Erythroblast (primary cell): ENCODE data around the gene CASP3.

ENCODE experiments used
- GATA1 ChIP-seq: IDR thresholded peaks from 2 replicates; pipeline ENCODE4 v1.6.1; 2011; ENCODE audit warnings: low read depth, mild to moderate bottlenecking, control low read depth, low read length, moderate library complexity
- POLR2A ChIP-seq: IDR thresholded peaks from 2 replicates; pipeline ENCODE4 v1.6.1; 2011; ENCODE audit warnings: mild to moderate bottlenecking, low read length

GRCh38 chr4:184693056-184693455 is 43.8 kb upstream of the CASP3 start:
- TF ChIP-seq POLR2A: no peak
- TF ChIP-seq GATA1: no peak
